ENCODE results near the gene AKAP10.

GRCh38 chr17:19904412-19904811, 73.2 kb downstream of the AKAP10 start:
- no peak for TF ChIP-seq CTCF (conservative IDR thresholded peaks at IDR 0.05)
- no peak for TF ChIP-seq ZFX (IDR thresholded peaks at IDR 0.05)
